IMR-90 (cell line): ENCODE data around the gene C10orf67. TPM values are rescaled to one million over a fixed set of nuclear protein-coding genes. Genes with fewer than 3 reads are reported as not detected.

ENCODE experiments used
- ATAC-seq: fragments of 200-7000 bp; cut with Tn5 transposase; 2 replicates; pipeline ENCODE4 v1.9.1; 2020; ENCODE audit warnings: low read depth, mild to moderate bottlenecking, moderate library complexity
- BruUV-seq: library from RNA; stranded (reverse); fragments of 400-500 nt; replicated peaks from 2 replicates; lab custom pipeline; 2021; lab: Mats Ljungman, UMichigan
- CTCF ChIA-PET: fragments of 300-600 bp; formaldehyde crosslinking; extraction: SDS; loops from one replicate; lab custom pipeline; 2021; ENCODE audit warnings: antibody characterized with exemption; lab: Yijun Ruan, JAX
- POLR2A ChIA-PET: fragments of 300-600 bp; sonication (Branson Sonifier 250); formaldehyde crosslinking; loops from one replicate; lab custom pipeline; 2022; ENCODE audit warnings: antibody characterized with exemption; ENCODE audit not compliant: unreplicated experiment; lab: Charles Lee
- DNase-seq: peaks from one replicate; pipeline ENCODE4 v3.0.0; 2013
- H2AFZ ChIP-seq: replicated peaks from 2 replicates; pipeline ENCODE3; 2013; ENCODE audit warnings: low read length, mild to moderate bottlenecking; ENCODE audit not compliant: poor library complexity
- H2AK5ac ChIP-seq: 2 replicates; pipeline ENCODE4 v1.6.1; 2013; ENCODE audit warnings: low read depth, low read length, inconsistent platforms
- H2AK9ac ChIP-seq: replicated peaks from 2 replicates; pipeline ENCODE3; 2013; ENCODE audit warnings: mild to moderate bottlenecking, low read depth, low read length, moderate library complexity; ENCODE audit not compliant: poor library complexity
- H2BK120ac ChIP-seq: 2 replicates; pipeline ENCODE4 v1.6.1; 2013; ENCODE audit warnings: low read depth, low read length, inconsistent platforms
- H2BK15ac ChIP-seq: 3 replicates; pipeline ENCODE4 v1.6.1; 2013; ENCODE audit warnings: low read depth, low read length, inconsistent platforms
- H2BK20ac ChIP-seq: 2 replicates; pipeline ENCODE4 v1.6.1; 2013; ENCODE audit warnings: low read depth, mild to moderate bottlenecking, inconsistent platforms, low read length, moderate library complexity
- H2BK5ac ChIP-seq: 2 replicates; pipeline ENCODE4 v1.6.1; 2013; ENCODE audit warnings: mild to moderate bottlenecking, low read depth, low read length, inconsistent platforms; ENCODE audit not compliant: poor library complexity, severe bottlenecking
- H3K14ac ChIP-seq: replicated peaks from 2 replicates; pipeline ENCODE4 v1.6.1; 2013; ENCODE audit warnings: low read depth, low read length, inconsistent platforms
- H3K18ac ChIP-seq: 2 replicates; pipeline ENCODE4 v1.6.1; 2013; ENCODE audit warnings: low read depth, low read length, control low read depth
- H3K23ac ChIP-seq: 2 replicates; pipeline ENCODE4 v1.6.1; 2013; ENCODE audit warnings: low read depth, low read length, inconsistent platforms
- H3K27ac ChIP-seq: 2 replicates; pipeline ENCODE4 v1.5.1; 2013; ENCODE audit warnings: mild to moderate bottlenecking, control low read depth, low read length; ENCODE audit not compliant: insufficient read depth
- H3K27me3 ChIP-seq: 2 replicates; pipeline ENCODE4 v1.6.1; 2013; ENCODE audit warnings: low read length; ENCODE audit not compliant: control insufficient read depth, insufficient read depth
- H3K36me3 ChIP-seq: 2 replicates; pipeline ENCODE4 v1.6.1; 2013; ENCODE audit warnings: low read length, mixed read lengths; ENCODE audit not compliant: control insufficient read depth, insufficient read depth
- H3K4ac ChIP-seq: 2 replicates; pipeline ENCODE4 v1.6.1; 2013; ENCODE audit warnings: low read depth, low read length, inconsistent platforms
- H3K4me1 ChIP-seq: 2 replicates; pipeline ENCODE4 v1.6.1; 2013; ENCODE audit warnings: low read length, mixed read lengths; ENCODE audit not compliant: control insufficient read depth, insufficient read depth
- H3K4me2 ChIP-seq: 2 replicates; pipeline ENCODE4 v1.6.1; 2013; ENCODE audit warnings: low read depth, mild to moderate bottlenecking, control low read depth, low read length, moderate library complexity
- H3K4me3 ChIP-seq: 2 replicates; pipeline ENCODE4 v1.5.1; 2013; ENCODE audit warnings: low read depth, mild to moderate bottlenecking, control low read depth, low read length, moderate library complexity; ENCODE audit not compliant: insufficient read depth
- H3K56ac ChIP-seq: 2 replicates; pipeline ENCODE4 v1.6.1; 2013; ENCODE audit warnings: low read length, inconsistent platforms; ENCODE audit not compliant: insufficient read depth; ENCODE audit errors: extremely low read depth
- H3K79me1 ChIP-seq, 2 experiments: 2 replicates each; pipeline ENCODE4 v1.6.1; 2013; ENCODE audit warnings: low read length in 2 of 2, inconsistent platforms in 1 of 2, low read depth in 1 of 2
- H3K9ac ChIP-seq: 2 replicates; pipeline ENCODE4 v1.6.1; 2013; ENCODE audit warnings: low read depth, low read length, control low read depth
- H3K9me1 ChIP-seq: 2 replicates; pipeline ENCODE4 v1.6.1; 2013; ENCODE audit warnings: low read length, inconsistent platforms; ENCODE audit not compliant: insufficient read depth
- H3K9me3 ChIP-seq: 2 replicates; pipeline ENCODE4 v1.6.1; 2013; ENCODE audit warnings: low read length; ENCODE audit not compliant: control insufficient read depth, insufficient read depth
- H4K20me1 ChIP-seq: 2 replicates; pipeline ENCODE4 v1.6.1; 2013; ENCODE audit warnings: low read length, inconsistent platforms; ENCODE audit not compliant: insufficient read depth
- H4K5ac ChIP-seq: 2 replicates; pipeline ENCODE4 v1.6.1; 2013; ENCODE audit warnings: mild to moderate bottlenecking, low read depth, low read length, control low read depth
- H4K8ac ChIP-seq, 2 experiments: 2 replicates each; pipeline ENCODE4 v1.6.1; 2013; ENCODE audit warnings: low read depth in 2 of 2, low read length in 2 of 2, control low read depth in 1 of 2, inconsistent platforms in 1 of 2
- H4K91ac ChIP-seq: 2 replicates; pipeline ENCODE4 v1.6.1; 2013; ENCODE audit warnings: low read depth, low read length, inconsistent platforms; ENCODE audit not compliant: insufficient read depth
- BHLHE40 ChIP-seq: fragments of 150-350 bp; IDR thresholded peaks from 2 replicates; pipeline ENCODE4 v1.6.1; 2016; ENCODE audit warnings: mild to moderate bottlenecking, low read depth, low read length
- CEBPB ChIP-seq: IDR thresholded peaks from 2 replicates; pipeline ENCODE4 v1.6.1; 2012; ENCODE audit warnings: low read depth, low read length, improper control_type of control experiment
- CHD1 ChIP-seq: IDR thresholded peaks from 2 replicates; pipeline ENCODE4 v1.6.1; 2012; ENCODE audit warnings: low read depth, low read length, improper control_type of control experiment
- FOS ChIP-seq: fragments of 150-350 bp; IDR thresholded peaks from 2 replicates; pipeline ENCODE4 v1.6.1; 2016; ENCODE audit warnings: low read depth, low read length
- MAFK ChIP-seq: IDR thresholded peaks from 2 replicates; pipeline ENCODE4 v1.6.1; 2012; ENCODE audit warnings: low read depth, low read length, improper control_type of control experiment
- MAZ ChIP-seq: IDR thresholded peaks from 2 replicates; pipeline ENCODE4 v1.6.1; 2012; ENCODE audit warnings: low read depth, mild to moderate bottlenecking, low read length, improper control_type of control experiment, moderate library complexity, borderline replicate concordance
- MXI1 ChIP-seq: IDR thresholded peaks from 2 replicates; pipeline ENCODE4 v1.6.1; 2012; ENCODE audit warnings: low read depth, mild to moderate bottlenecking, low read length, moderate library complexity, borderline replicate concordance
- POLR2A ChIP-seq: IDR thresholded peaks from 2 replicates; pipeline ENCODE4 v1.6.1; 2012; ENCODE audit warnings: mild to moderate bottlenecking, low read depth, low read length
- RAD21 ChIP-seq: IDR thresholded peaks from 2 replicates; pipeline ENCODE4 v1.6.1; 2012; ENCODE audit warnings: low read length, improper control_type of control experiment
- RCOR1 ChIP-seq: IDR thresholded peaks from 2 replicates; pipeline ENCODE4 v1.6.1; 2012; ENCODE audit warnings: mild to moderate bottlenecking, low read length, improper control_type of control experiment; ENCODE audit not compliant: insufficient replicate concordance
- SMC3 ChIP-seq: fragments of 150-350 bp; IDR thresholded peaks from 2 replicates; pipeline ENCODE4 v1.6.1; 2016; ENCODE audit warnings: low read depth, mild to moderate bottlenecking, antibody characterized with exemption, low read length, moderate library complexity
- WGBS, 2 experiments: methylation state at CpG; one replicate each; pipeline versions ENCODE4 v1.1.5 to v1.1.7; 2013; ENCODE audit warnings: missing lambda C conversion rate in 2 of 2; ENCODE audit not compliant: insufficient read length in 1 of 2; ENCODE audit errors: extremely low coverage in 2 of 2; 5-methylcytosine and 5-hydroxymethylcytosine counted together
- dilution Hi-C: fragments of 300-500 bp; cut with HindIII; formaldehyde crosslinking; loops from one replicate; pipeline ENCODE4 v1.14.3; 2018; ENCODE audit warnings: low sequenced_read_pairs; ENCODE audit not compliant: unreplicated experiment
- in situ Hi-C: fragments of 300-500 bp; cut with MboI; formaldehyde crosslinking; loops from 3 replicates; pipeline ENCODE4 v1.14.3; 2019; ENCODE audit warnings: low sequenced_read_pairs, inconsistent platforms, mixed read lengths
- intact Hi-C: fragments of 100-400 bp; cut with micrococcal nuclease; formaldehyde crosslinking; loops from 2 replicates; pipeline ENCODE4 v1.10.0; 2022
- polyA plus RNA-seq, 3 experiments: library from polyadenylated mRNA; depleted of rRNA; stranded (reverse); fragments of >200 nt; gene quantifications; 2 replicates each; pipeline ENCODE4 v1.2.3, GENCODE V29; 2012; ENCODE audit warnings: low replicate concordance in 1 of 3
- total RNA-seq: library from RNA; depleted of rRNA; stranded (reverse); fragments of >200 nt; gene quantifications from 2 replicates; pipeline ENCODE4 v1.2.3, GENCODE V29; 2012
- TF ChIP-seq, protein P1 (sequence below): fragments of 150-350 bp; IDR thresholded peaks from 2 replicates; pipeline ENCODE4 v1.6.1; 2017; ENCODE audit warnings: mild to moderate bottlenecking, antibody characterized with exemption, low read length, low read depth
- TF ChIP-seq, protein P2 (sequence below): conservative IDR thresholded peaks from 2 replicates; pipeline ENCODE4 v1.5.1; 2012; ENCODE audit warnings: mild to moderate bottlenecking, low read depth, low read length, improper control_type of control experiment
- TF ChIP-seq, protein P3 (sequence below): fragments of 150-350 bp; IDR thresholded peaks from 2 replicates; pipeline ENCODE4 v1.6.1; 2016; ENCODE audit warnings: low read depth, mild to moderate bottlenecking, low read length, moderate library complexity, borderline replicate concordance

C10orf67 gene
- total and polyA plus RNA-seq, 2 of the 4 experiments (the other 2 are of a cell fraction) = 0.15 to 0.18 TPM

DNA sequence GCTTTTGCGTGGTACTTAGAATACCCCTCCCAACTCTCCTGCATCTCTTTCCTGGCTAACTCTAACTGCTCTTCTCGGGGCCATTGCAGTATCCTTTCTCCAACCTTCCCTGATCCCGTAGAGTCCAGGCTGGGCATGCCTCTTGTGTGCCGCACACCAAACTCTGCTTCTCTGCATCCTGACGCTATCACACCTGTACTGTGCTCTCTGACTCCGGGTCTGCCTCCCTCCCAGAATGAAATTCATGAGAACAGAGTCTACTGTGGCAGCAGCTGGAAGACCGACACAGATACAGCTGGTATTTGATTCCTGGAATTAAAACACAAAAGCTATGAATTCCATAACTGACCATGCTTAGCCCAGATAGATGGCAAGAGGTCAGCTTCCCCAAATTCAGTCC, 60.9 kb downstream of the C10orf67 start:
- CTCF ChIA-PET = no interaction called here
- dilution Hi-C loops = no loop called here
- no peaks in the 10 kb centered on the region for H3K9me3 ChIP-seq
- no peaks in the 10 kb centered on the region for H3K4me1 ChIP-seq
- no peak overlapping the region for H2BK15ac ChIP-seq
- no peak overlapping the region for H2AK5ac ChIP-seq
- no peak overlapping the region for H3K23ac ChIP-seq
- H4K8ac ChIP-seq = no peak overlapping the region
- WGBS, 2 experiments = 38% methylated on average over 4 of the region's 7 CpGs; no CpG with 5 or more reads in 1 of the 2 experiments
- BruUV-seq = no TSS peak
- no peak overlapping the region for H2BK120ac ChIP-seq
- H3K9ac ChIP-seq = no peak overlapping the region
- H3K27ac ChIP-seq = no peak overlapping the region
- TF ChIP-seq, protein P1, sequence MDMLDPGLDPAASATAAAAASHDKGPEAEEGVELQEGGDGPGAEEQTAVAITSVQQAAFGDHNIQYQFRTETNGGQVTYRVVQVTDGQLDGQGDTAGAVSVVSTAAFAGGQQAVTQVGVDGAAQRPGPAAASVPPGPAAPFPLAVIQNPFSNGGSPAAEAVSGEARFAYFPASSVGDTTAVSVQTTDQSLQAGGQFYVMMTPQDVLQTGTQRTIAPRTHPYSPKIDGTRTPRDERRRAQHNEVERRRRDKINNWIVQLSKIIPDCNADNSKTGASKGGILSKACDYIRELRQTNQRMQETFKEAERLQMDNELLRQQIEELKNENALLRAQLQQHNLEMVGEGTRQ = no peak
- TF ChIP-seq CEBPB = no peak
- TF ChIP-seq RCOR1 = no peak
- TF ChIP-seq, protein P2, sequence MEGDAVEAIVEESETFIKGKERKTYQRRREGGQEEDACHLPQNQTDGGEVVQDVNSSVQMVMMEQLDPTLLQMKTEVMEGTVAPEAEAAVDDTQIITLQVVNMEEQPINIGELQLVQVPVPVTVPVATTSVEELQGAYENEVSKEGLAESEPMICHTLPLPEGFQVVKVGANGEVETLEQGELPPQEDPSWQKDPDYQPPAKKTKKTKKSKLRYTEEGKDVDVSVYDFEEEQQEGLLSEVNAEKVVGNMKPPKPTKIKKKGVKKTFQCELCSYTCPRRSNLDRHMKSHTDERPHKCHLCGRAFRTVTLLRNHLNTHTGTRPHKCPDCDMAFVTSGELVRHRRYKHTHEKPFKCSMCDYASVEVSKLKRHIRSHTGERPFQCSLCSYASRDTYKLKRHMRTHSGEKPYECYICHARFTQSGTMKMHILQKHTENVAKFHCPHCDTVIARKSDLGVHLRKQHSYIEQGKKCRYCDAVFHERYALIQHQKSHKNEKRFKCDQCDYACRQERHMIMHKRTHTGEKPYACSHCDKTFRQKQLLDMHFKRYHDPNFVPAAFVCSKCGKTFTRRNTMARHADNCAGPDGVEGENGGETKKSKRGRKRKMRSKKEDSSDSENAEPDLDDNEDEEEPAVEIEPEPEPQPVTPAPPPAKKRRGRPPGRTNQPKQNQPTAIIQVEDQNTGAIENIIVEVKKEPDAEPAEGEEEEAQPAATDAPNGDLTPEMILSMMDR = no peak
- no peak for TF ChIP-seq FOS
- TF ChIP-seq, protein P3, sequence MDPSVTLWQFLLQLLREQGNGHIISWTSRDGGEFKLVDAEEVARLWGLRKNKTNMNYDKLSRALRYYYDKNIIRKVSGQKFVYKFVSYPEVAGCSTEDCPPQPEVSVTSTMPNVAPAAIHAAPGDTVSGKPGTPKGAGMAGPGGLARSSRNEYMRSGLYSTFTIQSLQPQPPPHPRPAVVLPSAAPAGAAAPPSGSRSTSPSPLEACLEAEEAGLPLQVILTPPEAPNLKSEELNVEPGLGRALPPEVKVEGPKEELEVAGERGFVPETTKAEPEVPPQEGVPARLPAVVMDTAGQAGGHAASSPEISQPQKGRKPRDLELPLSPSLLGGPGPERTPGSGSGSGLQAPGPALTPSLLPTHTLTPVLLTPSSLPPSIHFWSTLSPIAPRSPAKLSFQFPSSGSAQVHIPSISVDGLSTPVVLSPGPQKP = no peak
- no peak for TF ChIP-seq SMC3
- no peak for TF ChIP-seq MAFK
- TF ChIP-seq BHLHE40 = no peak
- TF ChIP-seq POLR2A = no peak
- TF ChIP-seq MXI1 = no peak
- TF ChIP-seq MAZ = no peak
- no peak for TF ChIP-seq CHD1
- no peak for TF ChIP-seq RAD21
- H4K91ac ChIP-seq = no peak overlapping the region
- H3K18ac ChIP-seq = no peak overlapping the region
- ATAC-seq (no peak), DNase-seq (no peak)
- H3K4me2 ChIP-seq = no peak overlapping the region
- no peaks in the 10 kb centered on the region for H4K20me1 ChIP-seq
- intact Hi-C loops = no loop called here
- POLR2A ChIA-PET = no interaction called here
- H2AK9ac ChIP-seq = no peak overlapping the region
- no peak overlapping the region for H3K56ac ChIP-seq
- H3K79me1 ChIP-seq = no peaks in the 10 kb centered on the region
- H3K9me1 ChIP-seq = no peaks in the 10 kb centered on the region
- H3K27me3 ChIP-seq = no peaks in the 10 kb centered on the region
- no peak overlapping the region for H3K14ac ChIP-seq
- H2BK20ac ChIP-seq = no peak overlapping the region
- no peak overlapping the region for H2AFZ ChIP-seq
- H2BK5ac ChIP-seq = no peak overlapping the region
- H3K4me3 ChIP-seq = no peak overlapping the region
- in situ Hi-C loops = no loop called here
- H4K5ac ChIP-seq = no peak overlapping the region
- H3K36me3 ChIP-seq = no peaks in the 10 kb centered on the region
- H3K4ac ChIP-seq = no peak overlapping the region
